Trophoblast cell (in vitro differentiated cells and primary cell): Measurements from ENCODE around the gene SMOC1.

ENCODE experiments used
- DNase-seq, 2 donors: peaks; one replicate each; pipeline ENCODE4 v3.0.0-alpha.2; 2016
- H2AFZ ChIP-seq: 2 replicates; pipeline ENCODE4 v1.6.1; 2013; ENCODE audit warnings: low read length, moderate library complexity, mild to moderate bottlenecking; ENCODE audit not compliant: insufficient read depth, poor library complexity
- H2AK5ac ChIP-seq: 2 replicates; pipeline ENCODE4 v1.6.1; 2013; ENCODE audit warnings: mild to moderate bottlenecking, low read length
- H2BK120ac ChIP-seq: 2 replicates; pipeline ENCODE4 v1.6.1; 2013; ENCODE audit warnings: low read length, mild to moderate bottlenecking, moderate library complexity; ENCODE audit not compliant: insufficient read depth, poor library complexity
- H2BK12ac ChIP-seq: 2 replicates; pipeline ENCODE4 v1.6.1; 2013; ENCODE audit warnings: mild to moderate bottlenecking, low read length, moderate library complexity
- H2BK5ac ChIP-seq: 2 replicates; pipeline ENCODE4 v1.6.1; 2013; ENCODE audit warnings: low read length, low read depth, moderate library complexity, mild to moderate bottlenecking; ENCODE audit not compliant: poor library complexity
- H3K14ac ChIP-seq: 2 replicates; pipeline ENCODE4 v1.6.1; 2013; ENCODE audit warnings: mild to moderate bottlenecking, low read length
- H3K18ac ChIP-seq: 2 replicates; pipeline ENCODE4 v1.6.1; 2013; ENCODE audit warnings: mild to moderate bottlenecking, low read length
- H3K23ac ChIP-seq: 2 replicates; pipeline ENCODE4 v1.6.1; 2013; ENCODE audit warnings: low read length
- H3K27ac ChIP-seq: 2 replicates; pipeline ENCODE4 v1.5.1; 2013; ENCODE audit warnings: low read depth, mild to moderate bottlenecking, inconsistent platforms, low read length, moderate library complexity
- H3K27me3 ChIP-seq: 2 replicates; pipeline ENCODE4 v1.6.1; 2013; ENCODE audit warnings: inconsistent platforms, mild to moderate bottlenecking, low read length, moderate library complexity; ENCODE audit not compliant: insufficient read depth
- H3K36me3 ChIP-seq, 2 experiments: 1 replicate in 1 of 2; 2 replicates in 1 of 2; pipeline ENCODE4 v1.6.1; 2013; ENCODE audit warnings: low read length in 2 of 2, mild to moderate bottlenecking in 2 of 2, moderate library complexity in 1 of 2; ENCODE audit not compliant: insufficient read depth in 2 of 2, control insufficient read depth in 1 of 2
- H3K4ac ChIP-seq: 2 replicates; pipeline ENCODE4 v1.6.1; 2013; ENCODE audit warnings: low read depth, mild to moderate bottlenecking, low read length, moderate library complexity
- H3K4me1 ChIP-seq, 2 experiments: 1 replicate in 1 of 2; 2 replicates in 1 of 2; pipeline ENCODE4 v1.6.1; 2013; ENCODE audit warnings: low read length in 2 of 2, mild to moderate bottlenecking in 2 of 2, moderate library complexity in 1 of 2; ENCODE audit not compliant: insufficient read depth in 2 of 2, control insufficient read depth in 1 of 2
- H3K4me2 ChIP-seq: 2 replicates; pipeline ENCODE4 v1.6.1; 2013; ENCODE audit warnings: inconsistent platforms, mild to moderate bottlenecking, low read length, moderate library complexity
- H3K4me3 ChIP-seq: 2 replicates; pipeline ENCODE4 v1.5.1; 2013; ENCODE audit warnings: mild to moderate bottlenecking, low read depth, low read length, inconsistent platforms
- H3K79me1 ChIP-seq: one replicate; pipeline ENCODE4 v1.6.1; 2013; ENCODE audit warnings: low read length
- H3K79me2 ChIP-seq: 2 replicates; pipeline ENCODE4 v1.6.1; 2013; ENCODE audit warnings: low read length, mild to moderate bottlenecking; ENCODE audit not compliant: control insufficient read depth, insufficient read depth, poor library complexity
- H3K9ac ChIP-seq: 2 replicates; pipeline ENCODE4 v1.6.1; 2013; ENCODE audit warnings: mild to moderate bottlenecking, low read length
- H3K9me3 ChIP-seq: 2 replicates; pipeline ENCODE4 v1.6.1; 2013; ENCODE audit warnings: low read depth, mild to moderate bottlenecking, control low read depth, inconsistent platforms, low read length; ENCODE audit not compliant: insufficient read depth
- H4K12ac ChIP-seq: 2 replicates; pipeline ENCODE4 v1.6.1; 2013; ENCODE audit warnings: low read depth, mild to moderate bottlenecking, low read length, moderate library complexity
- H4K8ac ChIP-seq: 2 replicates; pipeline ENCODE4 v1.6.1; 2013; ENCODE audit warnings: low read depth, mild to moderate bottlenecking, low read length, moderate library complexity
- H4K91ac ChIP-seq: one replicate; pipeline ENCODE4 v1.6.1; 2013; ENCODE audit warnings: low read depth, mild to moderate bottlenecking, low read length, moderate library complexity
- WGBS: extraction: QIAGEN DNeasy Blood & Tissue Kit; methylation state at CpG from one replicate; pipeline ENCODE4 v1.1.7; 2013; ENCODE audit warnings: missing lambda C conversion rate; ENCODE audit not compliant: insufficient read length, insufficient coverage; ENCODE audit errors: extremely low coverage; 5-methylcytosine and 5-hydroxymethylcytosine counted together

SMOC1 gene

GRCh38 chr14:69848156-69848555, 31.1 kb upstream of the SMOC1 start:
- Histone ChIP-seq H4K91ac (no peak overlapping the region), H3K14ac (no peak overlapping the region), H2BK12ac (no peak overlapping the region), H2AK5ac (no peak overlapping the region), H3K4ac (no peak overlapping the region), H3K9ac (no peak overlapping the region), H3K23ac (no peak overlapping the region), H4K12ac (no peak overlapping the region), H3K4me2 (no peak overlapping the region), H2BK120ac (no peak overlapping the region), H3K18ac (no peak overlapping the region), H3K79me1 (no peaks in the 10 kb centered on the region), H2BK5ac (no peak overlapping the region), H3K4me1 (no peaks in the 10 kb centered on the region), H3K79me2 (no peaks in the 10 kb centered on the region), H3K27me3 (no peaks in the 10 kb centered on the region), H3K27ac (no peak overlapping the region), H3K9me3 (no peaks in the 10 kb centered on the region), H3K4me3 (no peak overlapping the region), H2AFZ (no peak overlapping the region), H4K8ac (no peak overlapping the region), H3K36me3 (no peaks in the 10 kb centered on the region)
- WGBS: no CpG with 5 or more reads among the region's 2 CpGs
- no peak for DNase-seq

- no peak overlapping the region for H2BK5ac ChIP-seq
- H3K9ac ChIP-seq: no peak overlapping the region
- H4K91ac ChIP-seq: no peak overlapping the region
- no peak overlapping the region for H2AK5ac ChIP-seq
- no peaks in the 10 kb centered on the region for H3K4me1 ChIP-seq
- H3K4me2 ChIP-seq: no peak overlapping the region
- H2BK120ac ChIP-seq: no peak overlapping the region
- H3K4me3 ChIP-seq: no peak overlapping the region
- no peaks in the 10 kb centered on the region for H3K79me2 ChIP-seq
- DNase-seq: peak; percentile 78 to 93
- H3K36me3 ChIP-seq: no peaks in the 10 kb centered on the region
- no peaks in the 10 kb centered on the region for H3K9me3 ChIP-seq
- H4K8ac ChIP-seq: no peak overlapping the region
- no peak overlapping the region for H3K23ac ChIP-seq
- H3K18ac ChIP-seq: no peak overlapping the region
- no peak overlapping the region for H2BK12ac ChIP-seq
- H2AFZ ChIP-seq: no peak overlapping the region
- no peak overlapping the region for H3K27ac ChIP-seq
- H4K12ac ChIP-seq: no peak overlapping the region
- H3K4ac ChIP-seq: no peak overlapping the region
- no peaks in the 10 kb centered on the region for H3K27me3 ChIP-seq
- no peaks in the 10 kb centered on the region for H3K79me1 ChIP-seq
- no peak overlapping the region for H3K14ac ChIP-seq
- no CpG with 5 or more reads among the region's 6 CpGs for WGBS
Measured at GRCh38 chr14:69848903-69849391, 30.3 kb upstream of the SMOC1 start.

- Histone ChIP-seq H4K91ac (no peak overlapping the region), H3K36me3 (no peaks in the 10 kb centered on the region), H3K18ac (no peak overlapping the region), H3K9ac (no peak overlapping the region), H3K23ac (no peak overlapping the region), H3K4me3 (no peak overlapping the region), H2AFZ (no peak overlapping the region), H3K14ac (no peak overlapping the region), H3K4ac (no peak overlapping the region), H3K9me3 (no peaks in the 10 kb centered on the region), H2BK120ac (no peak overlapping the region), H4K12ac (no peak overlapping the region), H3K27me3 (no peaks in the 10 kb centered on the region), H2BK5ac (no peak overlapping the region), H2AK5ac (no peak overlapping the region), H4K8ac (no peak overlapping the region), H3K27ac (no peak overlapping the region), H3K79me1 (no peaks in the 10 kb centered on the region), H3K79me2 (no peaks in the 10 kb centered on the region), H3K4me1 (no peaks in the 10 kb centered on the region), H2BK12ac (no peak overlapping the region), H3K4me2 (no peak overlapping the region)
- DNase-seq: peak; percentile 60 to 78
- no CpG with 5 or more reads among the region's 35 CpGs for WGBS
Measured at GRCh38 chr14:69850086-69850735, 29.0 kb upstream of the SMOC1 start.

- WGBS: no CpG with 5 or more reads among the region's 2 CpGs
Measured at GRCh38 chr14:69850736-69851112, 28.5 kb upstream of the SMOC1 start.

More at GRCh38 chr14:69850736-69851112, 28.5 kb upstream of the SMOC1 start:
- H3K14ac ChIP-seq: no peak overlapping the region
- H3K9me3 ChIP-seq: no peaks in the 10 kb centered on the region
- H4K91ac ChIP-seq: no peak overlapping the region
- no peak overlapping the region for H3K9ac ChIP-seq
- no peak overlapping the region for H2BK5ac ChIP-seq
- H3K4me2 ChIP-seq: no peak overlapping the region
- H3K79me2 ChIP-seq: no peaks in the 10 kb centered on the region
- H2BK120ac ChIP-seq: no peak overlapping the region
- no peak overlapping the region for H4K12ac ChIP-seq
- no peak overlapping the region for H3K27ac ChIP-seq
- H3K36me3 ChIP-seq: no peaks in the 10 kb centered on the region
- no peaks in the 10 kb centered on the region for H3K79me1 ChIP-seq
- no peak overlapping the region for H2AK5ac ChIP-seq
- no peak overlapping the region for H3K23ac ChIP-seq
- H2AFZ ChIP-seq: no peak overlapping the region
- no peak overlapping the region for H4K8ac ChIP-seq
- no peak overlapping the region for H2BK12ac ChIP-seq
- no peak overlapping the region for H3K4me3 ChIP-seq
- no peak overlapping the region for H3K4ac ChIP-seq
- no peak for DNase-seq
- no peak overlapping the region for H3K18ac ChIP-seq
- H3K27me3 ChIP-seq: no peaks in the 10 kb centered on the region
- no peaks in the 10 kb centered on the region for H3K4me1 ChIP-seq
